Sciatic nerve (tissue), 2 donors: ENCODE results near the gene MTIF3. TPM values are rescaled to one million over a fixed set of nuclear protein-coding genes. Genes with fewer than 3 reads are reported as not detected.

Experiments used
- ATAC-seq: fragments of 200-7000 bp; cut with Tn5 transposase; one replicate; pipeline ENCODE4 v1.9.1; 2020; ENCODE audit warnings: mild to moderate bottlenecking, moderate library complexity
- DNase-seq: peaks from one replicate; pipeline ENCODE4 v3.0.0-alpha.2; 2020; ENCODE audit warnings: low spot score
- intact Hi-C: fragments of 100-400 bp; cut with DNase I; formaldehyde crosslinking; loops from one replicate; pipeline ENCODE4 v1.14.2; 2022
- total RNA-seq: library from RNA; stranded (reverse); fragmentation: NEBNext Ultra II Directional; extraction: Animal tissue kit (Norgen Biotek cat#: 25700); gene quantifications from one replicate; pipeline ENCODE4 v1.2.1, GENCODE V29; 2021
- donor health status: DM: no; HTN: no; CAD: no.
- donor health status: DM: no; HTN: no; CAD: no.

MTIF3 gene, protein sequence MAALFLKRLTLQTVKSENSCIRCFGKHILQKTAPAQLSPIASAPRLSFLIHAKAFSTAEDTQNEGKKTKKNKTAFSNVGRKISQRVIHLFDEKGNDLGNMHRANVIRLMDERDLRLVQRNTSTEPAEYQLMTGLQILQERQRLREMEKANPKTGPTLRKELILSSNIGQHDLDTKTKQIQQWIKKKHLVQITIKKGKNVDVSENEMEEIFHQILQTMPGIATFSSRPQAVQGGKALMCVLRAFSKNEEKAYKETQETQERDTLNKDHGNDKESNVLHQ
- 45.5 TPM for total RNA-seq

DNA sequence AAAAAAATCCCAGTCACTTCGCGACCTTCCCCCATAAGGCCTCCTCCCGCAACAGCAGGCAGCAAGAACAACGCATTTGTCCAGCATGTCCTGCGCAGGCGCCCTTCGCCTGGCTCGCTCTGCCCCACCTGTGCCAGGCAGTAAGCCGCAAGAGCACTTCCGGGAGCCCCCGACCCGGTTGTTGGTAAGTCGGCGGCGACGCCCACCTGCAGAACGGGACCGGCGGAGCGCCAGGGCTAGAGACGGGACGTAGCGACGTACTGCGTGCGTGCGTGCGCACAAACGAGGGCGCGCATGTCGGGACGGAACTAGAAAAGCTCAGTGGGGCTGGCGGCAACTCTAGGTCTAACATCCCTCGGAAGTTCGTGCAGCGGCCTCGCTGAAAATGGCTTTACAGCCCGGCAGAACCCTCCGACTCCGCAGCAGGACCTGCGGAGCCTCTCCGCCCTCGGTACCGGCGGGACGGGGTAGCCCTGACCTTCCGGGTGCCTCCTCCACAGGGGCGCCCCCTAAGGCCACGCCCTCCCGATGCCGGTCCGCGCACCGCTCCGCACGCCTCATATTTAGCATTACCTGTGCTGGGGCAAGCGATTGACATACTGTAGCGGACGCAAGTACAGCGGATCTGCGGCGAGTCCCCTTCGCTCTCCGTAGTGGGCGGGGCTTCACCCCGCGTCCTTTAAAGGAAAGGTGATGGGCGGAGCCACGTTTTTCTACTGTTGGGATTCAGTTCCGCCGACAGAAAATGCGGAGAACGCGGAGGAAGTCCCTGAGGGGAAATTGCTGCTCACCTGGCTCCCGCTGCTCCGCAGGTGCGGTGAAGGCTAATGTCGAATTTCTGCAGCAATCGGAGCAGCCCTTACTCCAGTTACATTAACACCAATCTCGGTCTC is at the start of gene MTIF3:
TSS of gene MTIF3 (minus strand) at position 629 of the 893 bp plus-strand sequence. CDS start 10,116 bp downstream, outside the sequence.
- ATAC-seq (peak; percentile 96), DNase-seq (peak; percentile 96)
- intact Hi-C loops, result loop anchor here (10.0 kb wide), 1 partner anchor 65 kb away; no protein-coding TSS in a partner anchor

DNA sequence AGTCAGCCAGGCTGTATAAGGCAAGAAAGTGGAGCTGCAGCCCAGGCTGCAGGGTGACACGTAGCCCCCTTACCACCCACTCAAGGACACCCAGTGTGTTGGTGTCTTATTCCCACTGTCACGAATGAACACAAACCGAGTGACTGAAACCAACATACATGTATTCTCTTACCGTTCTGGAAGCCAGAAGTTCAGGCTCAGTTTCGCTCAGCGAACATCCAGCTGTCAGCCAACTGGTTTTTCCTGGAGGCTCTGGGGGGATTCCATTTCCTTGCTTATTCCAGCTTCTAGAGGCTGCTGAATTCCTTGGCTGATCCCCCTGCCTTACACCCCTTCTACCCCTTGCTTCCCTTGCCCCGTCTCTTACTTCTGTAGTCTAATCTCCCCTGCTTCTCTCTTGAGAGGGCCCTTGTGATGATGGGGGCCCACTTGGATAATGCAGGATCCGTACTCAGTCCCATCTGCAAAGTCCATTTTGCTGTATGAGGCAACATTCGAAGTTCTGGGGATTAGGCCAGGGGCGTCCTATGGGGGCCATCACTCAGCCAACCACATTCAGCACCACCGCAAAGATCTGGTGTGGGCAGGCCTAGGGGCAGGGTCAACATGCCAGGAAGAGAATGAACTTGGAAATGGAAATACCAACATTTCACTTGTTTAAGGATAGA is 47.3 kb upstream of the MTIF3 start:
- intact Hi-C loops, result no loop called here
- DNase-seq, result no peak
- ATAC-seq, result peak; percentile 65

DNA sequence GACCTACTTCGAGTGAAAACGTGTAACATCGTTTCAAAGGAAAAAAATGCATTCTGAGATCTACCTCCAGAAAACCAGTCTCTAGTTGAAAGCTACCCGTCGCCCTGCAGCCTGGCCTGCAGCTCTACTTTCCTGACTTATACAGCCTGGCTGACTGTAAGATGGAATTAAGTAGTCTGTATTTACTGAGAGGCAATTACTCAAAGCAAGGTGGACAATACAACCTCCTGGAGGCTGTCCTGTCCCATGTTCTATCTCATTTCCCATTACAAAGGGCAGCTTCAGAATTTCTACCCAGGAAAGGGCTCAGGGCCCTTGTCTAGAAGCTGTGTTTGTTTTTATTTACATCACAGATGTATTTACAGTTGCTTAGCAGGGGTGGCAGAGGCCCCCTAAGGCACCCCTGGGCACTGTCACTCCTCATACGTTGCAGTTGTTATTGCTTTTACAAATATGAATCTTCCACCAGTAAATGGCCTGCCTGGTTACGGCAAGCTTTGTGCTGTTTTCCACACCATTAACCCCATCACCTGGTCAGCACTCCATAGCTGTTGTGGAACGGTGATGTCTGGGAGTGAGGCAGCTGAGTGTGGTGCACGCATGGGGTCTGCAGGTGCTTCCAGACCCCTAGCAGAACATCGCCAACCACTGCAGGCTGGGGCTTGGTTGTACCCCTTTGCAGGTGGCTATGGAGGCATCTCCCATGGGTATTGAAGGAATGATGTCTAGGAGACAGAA is 46.3 kb upstream of the MTIF3 start:
- intact Hi-C loops, result no loop called here
- ATAC-seq, result no peak
- DNase-seq, result no peak

DNA sequence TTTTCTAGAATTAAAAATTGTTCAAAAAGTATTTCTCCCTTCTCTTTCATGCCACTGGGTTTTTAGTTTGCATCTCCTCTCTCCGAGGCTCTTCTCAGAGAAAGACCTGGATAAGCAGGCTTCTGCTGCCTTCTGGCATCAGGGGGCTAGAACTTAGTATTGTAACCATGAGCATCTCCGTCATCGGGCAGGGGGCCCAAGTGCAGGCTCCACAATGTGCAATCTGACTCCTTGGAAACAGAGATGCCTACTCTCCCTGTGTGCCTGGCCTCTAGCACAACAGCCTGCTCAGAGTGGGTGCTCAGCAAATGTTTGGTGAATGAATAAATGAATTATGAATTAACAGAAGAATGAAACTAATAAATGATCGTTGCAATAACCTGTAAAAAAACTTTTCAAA is 45.6 kb upstream of the MTIF3 start:
- intact Hi-C loops, result no loop called here
- DNase-seq (no peak), ATAC-seq (no peak)

DNA sequence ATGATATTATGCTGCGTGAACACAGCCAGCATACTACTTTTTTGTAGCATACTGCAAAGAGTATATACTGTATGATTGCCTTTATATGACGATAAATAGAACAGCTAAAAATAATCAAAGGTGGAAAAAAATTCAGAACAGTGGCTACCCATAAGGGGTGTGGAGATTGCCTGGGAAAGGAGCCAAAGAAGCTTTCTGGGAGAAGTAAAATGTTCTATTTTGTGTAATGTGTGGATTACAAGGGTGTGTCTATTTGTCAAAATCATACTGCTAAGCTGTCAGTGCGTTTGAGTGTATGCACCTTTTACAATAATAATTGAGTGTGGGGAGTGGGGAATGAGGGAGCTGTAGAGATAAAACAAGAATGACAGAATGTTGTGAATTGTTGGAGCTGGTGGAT is 45.2 kb upstream of the MTIF3 start:
- DNase-seq (no peak), ATAC-seq (no peak)
- intact Hi-C loops, result no loop called here

DNA sequence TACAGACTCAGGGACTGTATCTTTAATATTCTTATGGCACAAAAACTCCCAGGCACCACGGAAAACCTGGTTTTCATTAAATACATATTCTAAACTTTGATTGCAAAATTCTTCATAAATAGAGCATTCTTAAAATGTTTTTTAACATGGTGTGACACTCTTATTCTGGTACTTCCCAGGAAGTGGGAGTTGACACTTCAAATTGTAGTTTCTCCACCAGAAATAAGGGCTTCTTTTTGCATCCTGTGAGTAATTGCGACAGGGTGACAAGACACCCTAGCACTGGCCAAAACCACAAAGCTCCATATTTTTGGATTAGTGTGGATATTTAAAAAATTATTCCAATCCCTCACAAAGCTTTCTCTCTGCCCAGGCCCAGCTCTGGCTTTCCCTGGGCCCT is 43.6 kb upstream of the MTIF3 start:
- DNase-seq (no peak), ATAC-seq (no peak)
- intact Hi-C loops, result no loop called here

DNA sequence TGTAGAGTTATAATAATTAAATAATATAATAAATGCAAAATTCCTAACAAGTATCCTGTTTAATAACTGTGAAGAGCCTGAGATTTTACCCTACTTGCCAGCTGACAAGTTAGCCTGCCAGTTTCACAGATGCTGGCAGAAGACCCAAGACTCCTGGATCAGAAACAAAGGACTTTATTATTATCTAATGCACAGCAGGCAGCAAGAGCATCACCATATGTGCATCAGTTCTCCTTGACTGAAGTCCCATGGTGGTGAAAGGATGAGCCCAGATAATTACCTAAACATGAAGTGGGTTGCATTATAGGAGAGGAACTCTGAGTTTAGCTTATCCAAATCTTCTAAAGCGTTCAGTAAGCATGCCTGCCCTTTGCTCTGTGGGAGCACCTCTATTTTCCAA is 39.1 kb upstream of the MTIF3 start:
- DNase-seq (no peak), ATAC-seq (no peak)
- intact Hi-C loops, result no loop called here

DNA sequence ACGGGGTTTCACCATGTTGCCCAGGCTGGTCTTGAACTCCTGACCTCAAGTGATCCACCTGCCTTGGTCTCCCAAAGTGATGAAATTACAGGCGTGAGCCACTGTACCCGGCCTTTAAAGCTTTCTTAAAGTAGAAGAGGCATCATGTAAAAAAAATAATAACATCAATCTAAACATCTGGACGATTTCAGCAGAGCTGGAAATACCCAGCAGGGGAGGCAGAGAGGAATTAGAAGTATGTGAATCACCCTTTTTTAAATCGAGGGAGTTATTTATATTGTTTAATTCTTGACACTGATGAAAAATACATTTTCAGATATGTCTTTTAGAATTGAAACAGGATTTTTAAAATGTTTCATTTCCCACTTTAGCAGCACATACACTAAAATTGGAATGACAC is 37.4 kb upstream of the MTIF3 start:
- intact Hi-C loops, result no loop called here
- ATAC-seq (no peak), DNase-seq (no peak)

DNA sequence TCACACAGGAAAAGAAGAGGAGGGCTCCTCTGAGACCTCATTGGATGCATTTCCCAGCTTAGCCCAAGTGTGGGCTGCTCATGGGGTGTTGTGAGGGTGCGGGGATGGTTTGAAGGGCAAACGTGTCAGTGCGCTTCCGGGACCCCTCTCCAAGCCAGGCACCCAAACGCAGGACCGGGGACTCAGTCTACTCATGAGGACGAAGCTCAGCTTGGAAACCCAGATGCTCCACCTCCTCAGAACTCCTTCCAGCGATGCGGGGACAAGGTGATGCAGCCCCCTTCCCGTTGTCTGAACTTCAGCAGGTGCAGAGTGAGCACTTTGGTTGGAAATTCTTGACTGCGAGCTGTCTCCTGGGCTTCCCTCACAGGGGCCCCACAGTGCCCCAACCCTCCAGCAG is 33.1 kb upstream of the MTIF3 start:
- no peak for DNase-seq
- no peak for ATAC-seq
- intact Hi-C loops, result no loop called here

DNA sequence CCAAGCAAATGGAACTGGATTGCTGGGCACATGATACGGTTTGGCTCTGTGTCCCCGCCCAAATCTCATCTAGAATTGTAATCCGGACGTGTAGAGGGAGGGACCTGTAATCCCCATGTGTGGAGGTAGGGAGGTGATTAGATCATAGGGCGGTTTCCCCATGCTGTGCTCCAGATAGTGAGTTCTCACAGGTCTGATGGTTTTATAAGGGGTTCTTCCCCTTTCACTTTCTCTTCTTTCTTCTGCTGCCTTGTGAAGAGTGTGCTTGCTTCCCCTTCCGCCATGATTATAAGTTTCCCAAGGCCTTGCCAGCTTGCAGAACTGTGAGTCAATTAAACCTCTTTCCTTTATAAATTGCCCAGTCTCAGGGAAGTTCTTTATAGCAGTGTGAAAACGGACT is 32.6 kb upstream of the MTIF3 start:
- no peak for DNase-seq
- peak; percentile 65 for ATAC-seq
- intact Hi-C loops, result no loop called here

DNA sequence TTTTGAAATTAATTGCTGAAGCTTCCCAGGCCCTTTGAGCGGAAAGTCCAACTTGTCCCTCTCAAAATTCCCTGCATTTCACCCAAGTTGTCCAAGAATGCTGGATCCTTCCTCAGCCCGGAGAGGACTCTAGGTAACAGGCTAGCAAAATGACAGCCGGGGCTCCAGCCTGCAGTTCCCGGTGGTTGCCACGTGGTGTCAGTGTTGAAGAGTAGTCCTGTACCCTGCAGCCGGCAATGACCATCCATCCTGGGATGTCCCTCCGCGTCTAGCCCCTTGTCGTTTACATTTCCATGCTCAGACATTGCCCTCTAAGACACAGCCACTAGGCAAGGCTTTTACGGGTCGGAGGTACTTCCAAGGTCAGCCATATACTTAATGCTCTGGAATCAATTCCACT is 31.4 kb upstream of the MTIF3 start:
- intact Hi-C loops, result no loop called here
- DNase-seq (peak; percentile 65), ATAC-seq (no peak)

DNA sequence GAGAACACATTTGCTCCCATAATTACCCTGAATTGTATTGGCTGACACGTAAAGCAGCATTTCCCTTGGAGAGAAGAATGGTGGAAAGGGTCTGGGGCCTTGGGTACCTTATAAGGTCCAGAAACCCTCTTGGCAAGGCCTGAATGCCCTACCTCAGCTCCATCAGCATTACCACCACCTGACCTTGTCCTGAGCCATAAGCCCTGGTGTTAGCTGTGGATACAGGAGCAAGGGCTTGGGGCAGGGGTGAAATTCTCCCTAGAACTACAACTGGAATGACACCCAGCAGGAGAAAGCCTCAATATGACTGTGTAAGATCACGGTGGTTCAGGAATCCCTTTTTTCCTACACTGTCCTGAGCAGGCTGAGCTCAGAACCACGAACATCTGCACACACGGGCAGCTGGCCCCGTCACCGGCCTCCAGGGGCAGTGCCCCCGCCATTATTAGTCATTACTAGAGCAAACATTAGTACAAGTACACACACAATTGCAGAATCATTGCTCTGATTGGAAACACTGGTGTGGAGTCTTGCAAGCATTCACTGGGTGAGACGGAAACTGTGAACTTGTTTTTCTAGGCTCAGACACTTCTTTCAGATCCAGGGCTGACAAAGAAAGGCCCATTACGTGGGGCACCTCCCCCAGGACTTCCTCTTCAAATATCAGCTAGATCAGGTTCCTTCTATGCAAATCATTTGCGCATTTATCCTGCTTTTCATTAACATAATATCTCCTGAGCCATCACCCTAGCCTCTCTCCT is 26.8 kb upstream of the MTIF3 start:
- intact Hi-C loops, result no loop called here
- ATAC-seq, result peak; percentile 53

DNA sequence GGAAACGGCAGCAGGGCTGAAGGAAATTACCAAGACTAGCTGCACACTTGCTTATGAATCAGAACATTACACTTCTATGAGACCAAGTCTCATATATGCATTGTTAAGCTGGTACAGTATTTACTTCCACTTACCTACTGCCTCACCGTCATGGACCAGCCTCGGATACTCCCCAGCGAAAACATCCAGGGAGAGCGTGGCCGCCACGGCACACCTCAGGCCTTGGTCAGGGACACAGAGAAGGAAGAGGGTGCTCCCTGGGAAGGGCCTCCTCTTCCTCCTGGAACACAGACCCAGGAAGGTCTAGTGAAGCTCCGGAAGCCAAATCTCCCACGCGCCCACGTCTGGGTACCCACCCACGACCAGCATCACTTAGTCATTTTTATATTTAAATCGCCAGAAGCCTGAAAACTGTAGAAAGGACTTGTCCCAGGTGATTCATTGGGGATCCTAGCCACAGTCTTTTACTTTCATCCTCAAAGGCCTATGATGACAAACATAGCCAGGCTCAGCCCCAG is 24.4 kb upstream of the MTIF3 start:
- no peak for ATAC-seq
- DNase-seq, result no peak
- intact Hi-C loops, result no loop called here

More for the DNA sequence above, 26.8 kb upstream of the MTIF3 start:
- DNase-seq, result no peak

DNA sequence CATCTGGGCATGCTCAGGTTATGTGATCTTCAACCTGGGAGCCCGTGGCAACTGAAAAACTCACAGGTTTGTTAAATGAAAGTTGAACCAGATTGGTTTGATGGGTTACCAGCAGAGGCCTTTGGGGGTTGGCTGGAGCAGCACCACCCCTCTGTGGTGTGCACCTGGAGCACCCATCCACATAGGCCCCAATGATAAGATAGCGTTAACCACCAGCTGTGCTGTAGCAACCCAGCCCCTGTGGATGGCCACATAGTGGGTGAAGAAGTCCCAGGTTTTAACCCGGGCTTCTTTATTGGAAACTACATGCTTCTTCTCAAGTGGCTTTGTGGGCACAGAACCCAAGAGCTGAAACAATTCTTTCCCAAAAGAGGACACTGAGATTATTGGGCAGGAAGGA is 22.6 kb upstream of the MTIF3 start:
- no peak for ATAC-seq
- DNase-seq, result no peak
- intact Hi-C loops, result no loop called here

DNA sequence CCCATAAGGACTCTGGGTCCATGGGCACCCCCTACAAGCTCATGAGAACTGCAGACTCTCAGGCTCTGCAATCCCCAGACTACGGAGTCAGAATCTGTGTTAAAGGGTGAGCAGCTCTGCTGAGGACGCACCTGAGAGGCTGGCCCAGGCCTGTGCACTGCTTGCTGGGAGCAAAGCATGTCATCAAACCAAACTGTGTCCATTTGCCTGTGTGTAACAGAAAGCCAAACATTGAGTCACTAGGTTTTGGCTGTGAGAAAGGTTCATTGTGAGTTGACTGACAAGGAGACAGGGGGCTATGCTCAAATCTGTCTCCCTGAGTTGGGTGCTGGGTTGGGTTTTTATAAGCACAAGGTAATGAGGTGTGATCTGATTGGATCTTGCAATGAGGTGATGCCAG is 22.1 kb upstream of the MTIF3 start:
- DNase-seq, result no peak
- intact Hi-C loops, result no loop called here
- no peak for ATAC-seq

DNA sequence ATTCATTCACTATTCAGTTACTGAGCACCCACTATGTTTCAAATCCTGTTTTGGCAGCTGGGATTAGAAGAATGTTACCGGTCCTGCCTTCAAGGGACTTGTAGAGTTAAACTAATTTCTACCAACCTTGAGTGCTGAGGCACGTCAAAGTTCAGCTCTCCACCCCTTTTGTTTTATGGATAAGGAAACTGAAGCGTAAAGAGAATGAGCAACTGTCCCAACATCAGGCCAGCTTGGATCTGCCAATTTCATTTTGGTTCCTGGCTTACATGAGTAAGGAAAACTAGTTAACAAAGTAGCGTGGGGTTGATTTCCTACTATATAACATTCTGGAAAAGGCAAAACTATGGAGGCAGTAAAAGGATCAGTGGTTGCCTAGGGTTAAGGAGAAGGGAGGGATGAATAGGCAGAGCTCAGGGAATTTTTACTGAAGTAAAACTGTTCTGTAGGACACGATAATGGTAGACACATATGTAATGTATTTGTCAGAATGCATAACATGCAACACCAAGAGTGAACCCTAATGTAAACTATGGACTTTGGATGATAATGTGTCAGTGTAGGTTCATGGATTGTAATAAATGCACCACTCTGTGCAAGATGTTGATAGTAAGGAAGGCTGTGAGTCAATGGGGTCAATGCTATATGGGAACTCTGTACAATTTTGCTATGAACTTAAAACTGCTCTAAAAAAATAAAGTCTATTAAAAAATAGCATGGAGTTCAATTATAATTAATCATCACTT is 19.9 kb upstream of the MTIF3 start:
- ATAC-seq, result no peak
- DNase-seq, result no peak
- intact Hi-C loops, result no loop called here

DNA sequence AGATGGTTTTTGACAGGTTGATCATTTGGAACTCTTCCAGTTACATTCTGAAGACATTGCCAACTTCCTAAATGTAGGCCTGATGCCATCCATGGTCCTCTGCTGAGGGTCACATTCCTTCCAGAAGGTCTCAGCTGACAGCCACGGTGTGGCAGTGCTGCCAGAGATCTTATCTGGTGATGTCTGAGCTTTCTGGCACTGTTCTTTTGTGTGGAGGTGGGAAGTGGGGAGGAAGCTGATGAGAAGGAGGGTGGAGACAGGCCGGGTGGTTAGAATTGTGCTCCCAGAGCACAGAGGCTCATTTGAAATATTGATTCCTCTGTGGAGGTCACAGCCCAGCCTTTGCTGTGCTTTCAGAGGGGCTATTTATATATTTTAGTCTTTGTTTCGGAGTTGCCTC is 16.1 kb upstream of the MTIF3 start:
- ATAC-seq (no peak), DNase-seq (no peak)
- intact Hi-C loops, result no loop called here

DNA sequence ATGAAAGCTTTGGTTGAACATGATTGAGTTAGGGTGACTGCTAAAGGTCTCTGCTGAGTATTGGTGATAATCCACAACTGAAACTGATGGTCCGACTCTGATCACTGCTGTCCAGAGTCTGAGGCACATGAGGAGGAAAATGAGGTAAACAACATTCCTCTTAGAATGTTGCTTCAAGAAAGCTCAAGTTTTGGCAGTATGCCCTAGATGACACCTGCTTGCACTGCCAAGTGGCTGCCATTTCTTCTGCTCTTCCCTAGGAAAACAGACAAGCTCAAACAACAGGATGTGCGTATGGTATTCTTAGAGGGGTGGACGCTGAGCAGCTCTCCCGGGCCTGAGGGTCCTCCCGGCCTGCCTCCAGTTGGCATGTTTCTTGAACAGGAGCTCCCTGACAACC is 15.2 kb upstream of the MTIF3 start:
- ATAC-seq (no peak), DNase-seq (no peak)
- intact Hi-C loops, result no loop called here
